WERI-Rb-1 (cell line): ENCODE data around the gene KDM4B.

ENCODE experiments used
- DNase-seq: peaks from one replicate; pipeline ENCODE4 v3.0.0-alpha.2; 2020
- H3K27ac ChIP-seq: fragments of 250-450 bp; sonication (Bioruptor Pico); 2 replicates; pipeline ENCODE4 v1.5.1; 2020; ENCODE audit warnings: mild to moderate bottlenecking, moderate library complexity
- H3K27me3 ChIP-seq: fragments of 250-450 bp; sonication (Bioruptor Pico); 2 replicates; pipeline ENCODE4 v1.5.1; 2021; ENCODE audit warnings: mild to moderate bottlenecking, low read depth, moderate library complexity; ENCODE audit not compliant: insufficient read depth, severe bottlenecking
- H3K36me3 ChIP-seq: fragments of 250-450 bp; sonication (Bioruptor Pico); 2 replicates; pipeline ENCODE4 v1.5.1; 2020; ENCODE audit warnings: mild to moderate bottlenecking, moderate library complexity
- H3K4me3 ChIP-seq: 2 replicates; pipeline ENCODE4 v1.5.1; 2011; ENCODE audit warnings: low read depth, mild to moderate bottlenecking, control low read depth, low read length
- H3K9me3 ChIP-seq: fragments of 250-450 bp; sonication (Bioruptor Pico); 2 replicates; pipeline ENCODE4 v1.5.1; 2021; ENCODE audit warnings: mild to moderate bottlenecking, moderate library complexity; ENCODE audit not compliant: severe bottlenecking
- TF ChIP-seq, protein P1 (sequence below): IDR thresholded peaks from 2 replicates; pipeline ENCODE4 v1.5.1; 2011; ENCODE audit warnings: low read depth, mild to moderate bottlenecking, control low read depth, inconsistent platforms, low read length

KDM4B gene

DNA sequence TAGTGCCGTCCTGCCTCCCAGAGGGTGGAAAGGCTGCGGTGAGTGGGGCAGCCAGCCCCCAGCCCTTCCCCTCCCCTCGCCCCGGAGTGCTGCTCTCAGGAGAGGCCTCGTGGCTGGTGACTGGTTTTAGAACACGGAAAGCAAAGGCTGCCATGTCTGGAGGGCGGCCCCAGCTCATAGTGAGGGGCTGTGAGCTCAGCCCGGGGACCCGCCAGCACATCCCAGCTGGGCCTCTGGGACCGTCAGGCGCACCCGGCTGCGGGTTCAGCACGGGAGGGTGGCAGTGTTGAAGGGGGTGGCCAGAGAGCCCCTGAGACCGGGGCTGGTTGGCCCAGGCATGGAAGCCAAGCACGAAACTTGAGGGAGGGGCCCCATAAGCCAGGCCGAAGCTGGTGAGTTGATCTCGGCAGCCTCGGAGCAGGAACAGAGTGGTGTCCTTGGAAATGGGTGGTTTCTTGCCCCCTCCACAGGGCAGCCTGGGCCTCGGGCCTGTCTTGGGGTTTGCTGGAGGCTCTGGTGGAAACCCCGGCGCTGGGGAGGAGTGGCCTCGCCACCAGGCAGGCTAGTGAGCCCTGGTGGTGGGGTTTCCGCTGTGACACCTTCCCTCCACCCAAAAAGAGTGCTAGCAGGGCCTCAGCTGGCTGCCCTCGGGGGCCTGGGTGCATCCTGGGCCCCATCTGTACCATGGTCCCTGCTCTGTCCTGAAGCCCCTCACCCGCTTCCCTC, 157.7 kb downstream of the KDM4B start:
- DNase-seq, result no peak

DNA sequence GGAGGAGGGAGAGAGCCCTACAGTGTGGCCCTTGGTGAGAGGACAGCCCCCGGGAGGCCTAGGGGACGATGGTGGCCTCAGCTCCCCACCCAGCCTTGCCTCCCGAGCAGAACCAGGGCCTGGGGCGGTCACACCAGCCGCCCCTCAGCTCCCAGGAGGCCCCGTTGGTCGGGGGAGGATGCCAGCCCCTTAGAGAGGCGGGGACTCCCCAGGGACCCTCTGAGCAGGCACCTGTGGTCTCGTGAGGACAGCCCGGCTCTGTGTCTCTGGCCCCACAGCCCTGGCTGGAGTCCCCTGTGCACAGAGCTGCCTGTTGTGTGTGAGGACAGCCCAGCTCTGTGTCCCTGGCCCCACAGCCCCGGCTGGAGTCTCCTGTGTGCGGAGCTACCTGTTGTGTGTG, 158.8 kb downstream of the KDM4B start:
- H3K27ac ChIP-seq, result no peak overlapping the region; the same call in 1 of the 2 replicates
- DNase-seq, result no peak
- TF ChIP-seq, protein P1, sequence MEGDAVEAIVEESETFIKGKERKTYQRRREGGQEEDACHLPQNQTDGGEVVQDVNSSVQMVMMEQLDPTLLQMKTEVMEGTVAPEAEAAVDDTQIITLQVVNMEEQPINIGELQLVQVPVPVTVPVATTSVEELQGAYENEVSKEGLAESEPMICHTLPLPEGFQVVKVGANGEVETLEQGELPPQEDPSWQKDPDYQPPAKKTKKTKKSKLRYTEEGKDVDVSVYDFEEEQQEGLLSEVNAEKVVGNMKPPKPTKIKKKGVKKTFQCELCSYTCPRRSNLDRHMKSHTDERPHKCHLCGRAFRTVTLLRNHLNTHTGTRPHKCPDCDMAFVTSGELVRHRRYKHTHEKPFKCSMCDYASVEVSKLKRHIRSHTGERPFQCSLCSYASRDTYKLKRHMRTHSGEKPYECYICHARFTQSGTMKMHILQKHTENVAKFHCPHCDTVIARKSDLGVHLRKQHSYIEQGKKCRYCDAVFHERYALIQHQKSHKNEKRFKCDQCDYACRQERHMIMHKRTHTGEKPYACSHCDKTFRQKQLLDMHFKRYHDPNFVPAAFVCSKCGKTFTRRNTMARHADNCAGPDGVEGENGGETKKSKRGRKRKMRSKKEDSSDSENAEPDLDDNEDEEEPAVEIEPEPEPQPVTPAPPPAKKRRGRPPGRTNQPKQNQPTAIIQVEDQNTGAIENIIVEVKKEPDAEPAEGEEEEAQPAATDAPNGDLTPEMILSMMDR, result no peak

More for the DNA sequence above, 157.7 kb downstream of the KDM4B start:
- TF ChIP-seq, protein P1, result no peak
- no peak overlapping the region for H3K4me3 ChIP-seq
- no peak overlapping the region for H3K27ac ChIP-seq
- peaks cover 26% of the 10 kb centered on the region for H3K36me3 ChIP-seq
- H3K27me3 ChIP-seq, result no peaks in the 10 kb centered on the region
- no peaks in the 10 kb centered on the region for H3K9me3 ChIP-seq

DNA sequence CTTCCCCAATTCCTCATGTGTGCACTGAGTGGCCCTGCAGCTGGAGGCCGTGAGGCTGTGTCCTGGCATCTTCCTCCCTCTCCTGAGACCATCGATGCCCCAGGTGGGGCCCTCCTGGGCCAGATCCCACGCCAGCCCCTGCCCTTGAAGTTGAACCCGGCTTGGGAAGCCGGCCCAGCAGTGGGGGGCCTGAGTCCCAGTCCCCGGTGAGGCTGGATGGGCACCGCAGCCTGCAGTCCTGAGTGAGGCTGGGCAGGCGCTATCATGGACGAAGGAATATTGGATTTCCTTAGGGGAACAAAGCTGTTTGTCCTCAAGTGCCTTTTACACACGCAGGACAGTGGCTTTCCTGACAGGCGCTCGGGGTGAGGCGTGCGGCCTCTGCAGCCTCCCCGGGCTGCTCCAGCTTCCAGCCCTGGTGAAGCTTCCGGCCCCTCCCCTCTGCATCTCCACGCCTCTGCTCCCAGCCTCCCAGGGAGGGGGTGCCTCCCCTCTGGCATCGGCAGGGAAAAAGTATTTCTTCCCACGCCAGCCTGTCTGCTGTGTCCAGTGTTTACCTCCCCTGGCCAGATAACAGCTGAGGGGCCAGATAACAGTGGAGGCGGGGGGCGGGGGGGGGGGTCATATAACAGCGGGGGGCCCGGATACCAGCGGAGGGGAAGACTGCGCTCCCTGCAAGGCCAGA, 159.5 kb downstream of the KDM4B start:
- TF ChIP-seq, protein P1, result no peak
- H3K4me3 ChIP-seq, result no peak overlapping the region
- no peaks in the 10 kb centered on the region for H3K9me3 ChIP-seq
- peak overlapping the region; percentile 35; the same call in 1 of the 2 replicates for H3K27ac ChIP-seq
- H3K27me3 ChIP-seq, result no peaks in the 10 kb centered on the region
- peaks cover 18% of the 10 kb centered on the region for H3K36me3 ChIP-seq
- peak; percentile 57 for DNase-seq

More for the DNA sequence above, 158.8 kb downstream of the KDM4B start:
- H3K27me3 ChIP-seq, result no peaks in the 10 kb centered on the region
- no peak overlapping the region for H3K4me3 ChIP-seq
- H3K9me3 ChIP-seq, result no peaks in the 10 kb centered on the region
- H3K36me3 ChIP-seq, result peaks cover 21% of the 10 kb centered on the region

DNA sequence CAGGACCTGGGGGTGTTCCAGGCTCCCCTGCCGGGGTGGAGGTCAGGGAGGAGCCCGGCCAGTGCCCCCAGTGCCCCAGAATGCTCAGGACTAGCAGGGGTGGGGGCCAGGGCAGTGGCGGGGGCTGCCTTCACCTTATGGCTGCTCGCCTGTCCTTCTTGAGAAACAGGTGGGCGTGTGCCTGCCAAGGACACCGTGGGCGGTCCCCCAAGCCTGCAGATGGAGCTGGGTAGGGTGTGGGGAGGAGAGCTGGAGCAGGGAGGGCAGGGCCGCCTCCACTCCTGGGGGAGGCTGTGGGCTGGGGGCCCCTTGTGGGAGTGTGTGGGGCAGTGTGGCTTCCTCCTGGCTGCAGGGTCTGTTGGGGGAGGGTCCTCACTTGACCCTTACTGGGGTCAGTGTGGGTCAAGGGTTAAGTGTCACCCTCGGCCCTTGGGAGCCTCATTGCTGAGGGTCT, 160.1 kb downstream of the KDM4B start:
- H3K36me3 ChIP-seq, result peaks cover 21% of the 10 kb centered on the region
- H3K27me3 ChIP-seq, result no peaks in the 10 kb centered on the region
- H3K27ac ChIP-seq, result 0 out of 2 replicates have a peak overlapping the region, but pooled peaks have one; percentile 22
- H3K9me3 ChIP-seq, result no peaks in the 10 kb centered on the region
- H3K4me3 ChIP-seq, result no peak overlapping the region
- peak; percentile 37 for DNase-seq
- TF ChIP-seq, protein P1, result no peak

DNA sequence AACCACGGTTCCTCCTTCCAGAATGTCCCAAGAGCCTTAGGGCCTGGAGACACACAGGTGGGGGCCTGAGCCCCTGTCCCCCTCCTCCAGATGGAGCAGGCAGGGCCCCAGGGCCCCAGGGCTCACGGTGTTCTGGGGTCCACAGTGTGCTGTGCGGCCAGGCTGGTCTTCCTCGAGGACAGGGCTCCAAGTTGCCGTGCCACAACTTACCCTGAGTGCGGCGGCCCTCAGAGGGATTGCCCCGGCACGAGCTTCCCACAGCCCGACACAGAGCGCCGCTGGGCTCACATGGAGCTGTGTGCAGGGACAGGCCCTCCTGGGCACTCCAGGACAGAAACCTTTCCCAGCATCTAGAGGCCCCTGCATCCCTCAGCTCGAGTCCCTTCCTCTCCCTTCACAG, 160.8 kb downstream of the KDM4B start:
- Histone ChIP-seq H3K4me3 (no peak overlapping the region), H3K36me3 (peaks cover 26% of the 10 kb centered on the region), H3K27me3 (no peaks in the 10 kb centered on the region), H3K27ac (0 out of 2 replicates have a peak overlapping the region, but pooled peaks have one; percentile 22), H3K9me3 (no peaks in the 10 kb centered on the region)
- no peak for DNase-seq
- TF ChIP-seq, protein P1, result no peak
